ENCODE results near the gene AFAP1.

Gene AFAP1

DNA sequence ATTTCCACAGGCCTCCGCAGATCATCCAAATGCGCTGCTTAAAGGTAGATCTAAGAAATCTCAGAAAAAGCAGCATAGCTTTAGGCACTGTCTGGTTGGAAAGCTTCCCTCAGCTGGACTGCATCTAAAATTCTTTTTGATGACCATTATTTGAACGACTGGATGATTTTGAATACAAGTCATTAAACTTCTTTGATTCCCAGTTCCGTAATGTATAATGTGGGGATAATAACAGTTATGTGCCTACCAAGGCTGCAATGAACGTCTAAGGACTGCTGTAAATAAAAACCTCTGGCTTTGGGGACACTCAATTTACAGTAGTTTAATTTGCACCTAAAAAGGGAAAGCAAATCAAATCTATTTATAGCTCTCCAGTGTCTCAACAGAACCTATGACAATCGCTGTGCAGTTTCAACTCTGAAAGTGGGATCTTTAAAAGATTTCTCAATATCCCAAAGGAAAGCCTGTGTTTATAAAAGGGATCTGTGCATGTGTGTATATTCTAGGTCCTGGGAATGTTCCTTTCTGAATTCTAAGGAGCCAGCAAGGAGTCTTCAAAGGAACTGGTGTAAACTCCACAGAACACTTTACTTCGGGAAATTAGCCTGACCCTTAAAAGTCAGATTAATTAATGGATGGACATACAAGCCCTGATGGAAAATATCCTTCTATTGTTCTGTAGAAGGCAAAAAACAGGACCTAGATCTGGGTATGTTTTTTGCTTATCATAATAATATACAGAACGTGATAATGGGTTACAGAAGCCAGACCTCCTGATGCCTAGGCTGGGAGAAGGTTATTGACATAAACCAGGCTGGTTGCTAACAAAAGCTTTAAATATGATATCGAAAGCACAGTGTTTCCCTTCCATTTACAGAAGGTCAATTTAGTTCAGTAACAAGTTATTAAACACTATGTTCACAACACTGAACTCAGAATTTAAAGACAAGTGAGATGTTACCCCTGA, 53.4 kb downstream of the AFAP1 start:
- H3K4me3 ChIP-seq (replicated peaks in 1 of 2; ENCODE audit: low read depth in 2 of 2, low read length in 2 of 2): no peak overlapping the region
- TF ChIP-seq, protein P1, sequence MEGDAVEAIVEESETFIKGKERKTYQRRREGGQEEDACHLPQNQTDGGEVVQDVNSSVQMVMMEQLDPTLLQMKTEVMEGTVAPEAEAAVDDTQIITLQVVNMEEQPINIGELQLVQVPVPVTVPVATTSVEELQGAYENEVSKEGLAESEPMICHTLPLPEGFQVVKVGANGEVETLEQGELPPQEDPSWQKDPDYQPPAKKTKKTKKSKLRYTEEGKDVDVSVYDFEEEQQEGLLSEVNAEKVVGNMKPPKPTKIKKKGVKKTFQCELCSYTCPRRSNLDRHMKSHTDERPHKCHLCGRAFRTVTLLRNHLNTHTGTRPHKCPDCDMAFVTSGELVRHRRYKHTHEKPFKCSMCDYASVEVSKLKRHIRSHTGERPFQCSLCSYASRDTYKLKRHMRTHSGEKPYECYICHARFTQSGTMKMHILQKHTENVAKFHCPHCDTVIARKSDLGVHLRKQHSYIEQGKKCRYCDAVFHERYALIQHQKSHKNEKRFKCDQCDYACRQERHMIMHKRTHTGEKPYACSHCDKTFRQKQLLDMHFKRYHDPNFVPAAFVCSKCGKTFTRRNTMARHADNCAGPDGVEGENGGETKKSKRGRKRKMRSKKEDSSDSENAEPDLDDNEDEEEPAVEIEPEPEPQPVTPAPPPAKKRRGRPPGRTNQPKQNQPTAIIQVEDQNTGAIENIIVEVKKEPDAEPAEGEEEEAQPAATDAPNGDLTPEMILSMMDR (IDR thresholded peaks at IDR 0.05; ENCODE audit: low read depth, low read length): no peak
- peak in 1 of 2 donors; percentile 29 for DNase-seq (ENCODE audit: low read depth in 2 of 2)

DNA sequence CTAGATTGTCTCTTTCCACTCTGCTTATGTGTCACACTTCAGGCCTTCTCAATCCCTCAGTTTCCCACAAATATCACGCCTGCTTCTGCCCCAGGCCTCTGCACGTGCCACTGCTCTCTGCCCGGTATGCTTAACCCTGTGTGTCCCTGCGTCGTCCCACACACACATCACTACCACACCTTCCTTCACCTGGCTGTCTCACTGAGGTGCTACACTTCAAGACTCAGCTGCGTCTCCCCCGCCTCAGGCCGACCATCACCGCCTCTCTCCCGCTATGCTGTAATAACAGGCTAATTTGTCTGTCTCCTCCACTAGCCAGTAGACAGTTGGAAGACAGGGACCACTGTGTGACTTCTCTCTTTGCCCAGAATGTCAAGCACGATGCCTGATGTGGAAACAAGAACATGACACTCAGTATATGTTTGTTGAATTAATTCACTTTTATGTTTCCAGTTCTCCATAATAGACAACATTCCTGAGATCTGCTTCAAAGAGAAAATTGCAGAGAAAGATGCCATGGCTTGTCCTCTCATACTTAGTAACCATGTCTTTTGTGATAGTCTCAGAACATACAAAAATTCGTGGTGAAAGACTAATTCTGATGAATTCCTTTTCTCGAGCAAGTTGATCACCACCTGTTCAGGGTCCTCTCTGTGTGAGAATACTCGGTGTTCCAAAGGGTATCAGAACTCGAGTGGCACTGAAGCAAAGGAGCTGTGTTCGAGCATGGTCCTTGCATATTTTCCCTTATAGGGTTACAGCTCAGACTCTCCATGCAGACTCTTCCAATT, 54.2 kb downstream of the AFAP1 start:
- H3K4me3 ChIP-seq (replicated peaks in 1 of 2; ENCODE audit: low read depth in 2 of 2, low read length in 2 of 2): no peak overlapping the region
- TF ChIP-seq, protein P1 (IDR thresholded peaks at IDR 0.05; ENCODE audit: low read depth, low read length): no peak
- no peak for DNase-seq (ENCODE audit: low read depth in 2 of 2)

DNA sequence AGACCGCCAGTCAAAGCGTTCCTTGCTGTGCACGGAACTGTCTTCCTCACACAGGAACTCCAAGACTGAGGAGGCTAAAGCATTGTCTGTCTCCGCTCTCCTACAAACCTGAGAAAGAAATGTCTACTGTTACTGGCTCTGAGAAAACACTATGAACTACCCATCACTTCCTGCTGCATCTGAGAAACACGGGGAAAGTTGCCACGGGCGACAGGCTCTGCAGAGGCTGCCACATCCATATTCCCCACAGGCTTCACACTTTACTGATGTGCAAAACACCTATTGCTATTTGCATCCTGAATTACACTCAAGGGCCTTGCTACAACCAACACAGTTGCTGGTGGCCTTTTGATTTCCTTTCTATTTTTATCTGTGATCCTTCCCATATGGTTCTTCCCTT, 59.0 kb downstream of the AFAP1 start:
- DNase-seq (ENCODE audit: low read depth in 2 of 2): no peak
- TF ChIP-seq, protein P1 (IDR thresholded peaks at IDR 0.05; ENCODE audit: low read depth, low read length): no peak
- no peak overlapping the region for H3K4me3 ChIP-seq (replicated peaks in 1 of 2; ENCODE audit: low read depth in 2 of 2, low read length in 2 of 2)

DNA sequence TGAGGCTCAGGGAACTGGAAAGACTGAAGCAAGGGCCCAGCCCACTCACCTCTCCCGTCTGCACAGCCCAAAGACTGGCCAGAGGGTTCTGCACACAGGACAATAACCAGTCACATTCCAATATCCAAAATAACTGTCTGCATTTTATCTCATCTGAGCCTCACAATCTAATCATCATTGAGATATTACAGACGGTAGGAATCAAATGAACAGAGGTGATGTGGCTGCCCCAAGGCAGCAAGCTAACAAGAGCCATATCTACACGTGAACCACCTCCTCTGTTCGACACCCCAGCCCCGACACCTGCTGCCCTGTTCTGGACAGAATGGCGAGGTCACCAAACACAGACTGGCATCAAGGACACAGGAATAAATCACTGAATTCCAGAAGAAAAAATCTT, 60.5 kb downstream of the AFAP1 start:
- DNase-seq (ENCODE audit: low read depth in 2 of 2): no peak
- no peak overlapping the region for H3K4me3 ChIP-seq (replicated peaks in 1 of 2; ENCODE audit: low read depth in 2 of 2, low read length in 2 of 2)
- TF ChIP-seq, protein P1 (IDR thresholded peaks at IDR 0.05; ENCODE audit: low read depth, low read length): no peak

DNA sequence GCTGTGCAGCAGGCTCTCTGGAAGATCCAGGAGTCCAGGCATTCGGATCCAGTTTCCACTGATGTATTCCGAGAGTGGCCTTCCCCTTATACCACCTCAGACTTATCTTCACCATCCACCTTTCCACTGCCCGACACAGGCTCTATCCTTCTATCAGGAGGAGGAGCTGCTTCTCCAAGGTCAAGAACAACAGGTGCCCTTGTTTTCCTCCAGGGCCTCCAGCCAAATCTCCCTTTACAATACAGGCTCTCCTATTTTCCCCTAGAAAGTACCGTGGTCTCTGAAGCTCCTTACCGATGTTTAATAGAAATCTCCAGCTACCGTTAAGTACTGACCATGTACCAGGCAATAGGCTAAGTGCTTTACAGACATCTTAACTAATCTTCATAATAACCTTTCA, 61.3 kb downstream of the AFAP1 start:
- TF ChIP-seq, protein P1 (IDR thresholded peaks at IDR 0.05; ENCODE audit: low read depth, low read length): no peak
- DNase-seq (ENCODE audit: low read depth in 2 of 2): no peak
- no peak overlapping the region for H3K4me3 ChIP-seq (replicated peaks in 1 of 2; ENCODE audit: low read depth in 2 of 2, low read length in 2 of 2)

DNA sequence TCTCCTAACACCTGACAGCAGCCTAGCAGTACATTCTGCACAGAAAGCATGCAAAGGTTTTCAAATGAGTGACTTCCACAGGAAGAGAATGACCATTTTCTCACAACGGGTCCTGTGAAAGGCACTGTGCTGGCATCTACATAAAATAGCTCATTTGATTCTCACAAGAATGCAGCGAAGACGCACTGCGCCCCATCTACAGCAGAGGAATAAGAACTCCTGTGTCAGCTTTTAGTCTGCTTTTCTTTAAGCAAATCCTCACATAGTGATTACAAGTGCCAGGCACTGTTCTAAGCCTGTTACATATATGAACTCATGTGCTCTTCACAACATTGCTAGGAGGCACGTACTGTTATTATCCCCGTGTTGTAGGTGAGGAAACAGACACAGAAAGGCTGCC, 62.5 kb downstream of the AFAP1 start:
- DNase-seq (ENCODE audit: low read depth in 2 of 2): no peak

More for the DNA sequence above, 62.5 kb downstream of the AFAP1 start:
- no peak overlapping the region for H3K4me3 ChIP-seq (replicated peaks in 1 of 2; ENCODE audit: low read depth in 2 of 2, low read length in 2 of 2)
- TF ChIP-seq, protein P1 (IDR thresholded peaks at IDR 0.05; ENCODE audit: low read depth, low read length): no peak
